Suprapubic skin (tissue), 3 donors: ENCODE data around the gene UNC45A.

Experiments
- EP300 ChIP-seq: sonication (generic); formaldehyde crosslinking; IDR thresholded peaks from one replicate; pipeline ENCODE4 v1.6.1; 2017; ENCODE audit warnings: antibody characterized with exemption
- POLR2A ChIP-seq, 2 donors: fragments of 450-650 bp; IDR thresholded peaks; one replicate each; pipeline ENCODE4 v1.6.1; 2017; ENCODE audit warnings: antibody characterized with exemption in 2 of 2, mild to moderate bottlenecking in 2 of 2, moderate library complexity in 2 of 2
- TF ChIP-seq, protein P1 (sequence below), 2 donors: fragments of 200-600 bp in 1 of 2; fragments of 450-650 bp in 1 of 2; sonication (generic) in 1 of 2; IDR thresholded peaks; one replicate each; pipeline ENCODE4 v1.5.1; 2016 to 2019; ENCODE audit warnings: antibody characterized with exemption in 2 of 2, mild to moderate bottlenecking in 1 of 2, moderate library complexity in 1 of 2

DNA sequence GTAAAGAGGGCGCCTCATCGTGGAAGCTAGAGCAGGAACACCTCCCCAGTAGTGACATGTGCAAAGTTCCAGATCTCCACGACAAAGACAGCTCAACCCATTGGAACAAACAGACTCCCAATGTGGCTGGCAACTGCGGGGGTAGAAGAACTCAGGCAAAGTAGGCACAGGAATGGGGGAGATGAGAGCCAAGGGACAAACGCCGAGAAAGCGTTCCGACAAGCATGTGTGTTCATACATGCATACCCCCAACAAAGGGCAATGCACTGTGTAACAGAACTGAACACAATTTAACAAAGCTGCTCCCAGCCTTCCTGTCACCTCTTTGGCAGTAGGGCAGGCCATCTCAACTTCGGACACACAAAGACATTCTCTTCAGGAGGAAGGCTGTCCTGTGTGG is 31.2 kb downstream of the UNC45A start:
- TF ChIP-seq, protein P1, sequence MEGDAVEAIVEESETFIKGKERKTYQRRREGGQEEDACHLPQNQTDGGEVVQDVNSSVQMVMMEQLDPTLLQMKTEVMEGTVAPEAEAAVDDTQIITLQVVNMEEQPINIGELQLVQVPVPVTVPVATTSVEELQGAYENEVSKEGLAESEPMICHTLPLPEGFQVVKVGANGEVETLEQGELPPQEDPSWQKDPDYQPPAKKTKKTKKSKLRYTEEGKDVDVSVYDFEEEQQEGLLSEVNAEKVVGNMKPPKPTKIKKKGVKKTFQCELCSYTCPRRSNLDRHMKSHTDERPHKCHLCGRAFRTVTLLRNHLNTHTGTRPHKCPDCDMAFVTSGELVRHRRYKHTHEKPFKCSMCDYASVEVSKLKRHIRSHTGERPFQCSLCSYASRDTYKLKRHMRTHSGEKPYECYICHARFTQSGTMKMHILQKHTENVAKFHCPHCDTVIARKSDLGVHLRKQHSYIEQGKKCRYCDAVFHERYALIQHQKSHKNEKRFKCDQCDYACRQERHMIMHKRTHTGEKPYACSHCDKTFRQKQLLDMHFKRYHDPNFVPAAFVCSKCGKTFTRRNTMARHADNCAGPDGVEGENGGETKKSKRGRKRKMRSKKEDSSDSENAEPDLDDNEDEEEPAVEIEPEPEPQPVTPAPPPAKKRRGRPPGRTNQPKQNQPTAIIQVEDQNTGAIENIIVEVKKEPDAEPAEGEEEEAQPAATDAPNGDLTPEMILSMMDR (IDR thresholded peaks at IDR 0.05) = no peak
- TF ChIP-seq POLR2A (IDR thresholded peaks at IDR 0.05) (no peak), EP300 (no peak)
